ENCODE results near the gene UBR3.
A peak's percentile ranks its signal among the peaks of the same experiment; 100 is the strongest.
"Not testable (repeated sequence)": the region's sequence is repeated elsewhere in the genome, so short reads cannot be mapped to it uniquely, and the experiment has no call there.

UBR3 gene

GRCh38 chr2:169933124-169933711, 106.0 kb downstream of the UBR3 start:
- no peaks in the 10 kb centered on the region for H3K4me1 ChIP-seq (ENCODE audit: insufficient read depth, low read length, poor library complexity, severe bottlenecking)
- no peak overlapping the region for H3K4me3 ChIP-seq (ENCODE audit: low read length, poor library complexity, severe bottlenecking)
- no peaks in the 10 kb centered on the region for H4K20me1 ChIP-seq (ENCODE audit: insufficient read depth, low read length, poor library complexity, severe bottlenecking)
- H3K9me2 ChIP-seq (replicated peaks; ENCODE audit: low read depth, low read length): no peaks in the 10 kb centered on the region
- H3K27me3 ChIP-seq (ENCODE audit: insufficient read depth, low read length, poor library complexity, severe bottlenecking): no peaks in the 10 kb centered on the region
- TF ChIP-seq CTCF (conservative IDR thresholded peaks at IDR 0.05; ENCODE audit: low read length) (peak; percentile 88), EZH2phosphoT487 (IDR thresholded peaks at IDR 0.05; ENCODE audit: borderline replicate concordance) (no peak)
- H3K4me2 ChIP-seq (ENCODE audit: low read depth, low read length, poor library complexity, severe bottlenecking): no peak overlapping the region
- no peak overlapping the region for H2AFZ ChIP-seq (ENCODE audit: low read length)
- H3K9ac ChIP-seq (ENCODE audit: low read depth, low read length, poor library complexity, severe bottlenecking): no peak overlapping the region
- no peaks in the 10 kb centered on the region for H3K9me3 ChIP-seq (ENCODE audit: insufficient read depth, low read depth, low read length)
- H3K79me2 ChIP-seq (ENCODE audit: insufficient read depth, low read length): no peaks in the 10 kb centered on the region
- no peaks in the 10 kb centered on the region for H3K36me3 ChIP-seq (ENCODE audit: insufficient read depth, low read length)
- H3F3A ChIP-seq (ENCODE audit: low read depth): no peaks in the 10 kb centered on the region

- not testable (repeated sequence) for H3K4me1 ChIP-seq (ENCODE audit: insufficient read depth, low read length, poor library complexity, severe bottlenecking); H3K79me2 ChIP-seq (ENCODE audit: insufficient read depth, low read length); H3K4me3 ChIP-seq (ENCODE audit: low read length, poor library complexity, severe bottlenecking); H3K4me2 ChIP-seq (ENCODE audit: low read depth, low read length, poor library complexity, severe bottlenecking); H3F3A ChIP-seq (ENCODE audit: low read depth); H3K36me3 ChIP-seq (ENCODE audit: insufficient read depth, low read length); H2AFZ ChIP-seq (ENCODE audit: low read length); H4K20me1 ChIP-seq (ENCODE audit: insufficient read depth, low read length, poor library complexity, severe bottlenecking); H3K27me3 ChIP-seq (ENCODE audit: insufficient read depth, low read length, poor library complexity, severe bottlenecking); H3K9me2 ChIP-seq (replicated peaks; ENCODE audit: low read depth, low read length); H3K9me3 ChIP-seq (ENCODE audit: insufficient read depth, low read depth, low read length); H3K9ac ChIP-seq (ENCODE audit: low read depth, low read length, poor library complexity, severe bottlenecking)
Observed at GRCh38 chr2:169936652-169937051, 109.4 kb downstream of the UBR3 start.

- no peaks in the 10 kb centered on the region for H3K9me2 ChIP-seq (replicated peaks; ENCODE audit: low read depth, low read length)
- no peaks in the 10 kb centered on the region for H3K9me3 ChIP-seq (ENCODE audit: insufficient read depth, low read depth, low read length)
- H3K36me3 ChIP-seq (ENCODE audit: insufficient read depth, low read length): peaks cover 35% of the 10 kb centered on the region; the same call in 1 of the 2 replicates
- no peaks in the 10 kb centered on the region for H3F3A ChIP-seq (ENCODE audit: low read depth)
- H2AFZ ChIP-seq (ENCODE audit: low read length): no peak overlapping the region
- no peak overlapping the region for H3K4me2 ChIP-seq (ENCODE audit: low read depth, low read length, poor library complexity, severe bottlenecking)
- no peaks in the 10 kb centered on the region for H4K20me1 ChIP-seq (ENCODE audit: insufficient read depth, low read length, poor library complexity, severe bottlenecking)
- H3K79me2 ChIP-seq (ENCODE audit: insufficient read depth, low read length): no peaks in the 10 kb centered on the region
- no peaks in the 10 kb centered on the region for H3K4me1 ChIP-seq (ENCODE audit: insufficient read depth, low read length, poor library complexity, severe bottlenecking)
- no peaks in the 10 kb centered on the region for H3K27me3 ChIP-seq (ENCODE audit: insufficient read depth, low read length, poor library complexity, severe bottlenecking)
- TF ChIP-seq CTCF (conservative IDR thresholded peaks at IDR 0.05; ENCODE audit: low read length) (no peak), EZH2phosphoT487 (IDR thresholded peaks at IDR 0.05; ENCODE audit: borderline replicate concordance) (no peak)
- no peak overlapping the region for H3K4me3 ChIP-seq (ENCODE audit: low read length, poor library complexity, severe bottlenecking)
- H3K9ac ChIP-seq (ENCODE audit: low read depth, low read length, poor library complexity, severe bottlenecking): no peak overlapping the region
Observed at GRCh38 chr2:169945515-169945914, 118.3 kb downstream of the UBR3 start.

GRCh38 chr2:169946092-169946491, 118.8 kb downstream of the UBR3 start:
- H3K79me2 ChIP-seq (ENCODE audit: insufficient read depth, low read length): no peaks in the 10 kb centered on the region
- H4K20me1 ChIP-seq (ENCODE audit: insufficient read depth, low read length, poor library complexity, severe bottlenecking): no peaks in the 10 kb centered on the region
- no peak overlapping the region for H3K4me2 ChIP-seq (ENCODE audit: low read depth, low read length, poor library complexity, severe bottlenecking)
- H3K9ac ChIP-seq (ENCODE audit: low read depth, low read length, poor library complexity, severe bottlenecking): no peak overlapping the region
- H3K9me3 ChIP-seq (ENCODE audit: insufficient read depth, low read depth, low read length): no peaks in the 10 kb centered on the region
- no peak overlapping the region for H3K4me3 ChIP-seq (ENCODE audit: low read length, poor library complexity, severe bottlenecking)
- H3F3A ChIP-seq (ENCODE audit: low read depth): no peaks in the 10 kb centered on the region
- TF ChIP-seq CTCF (conservative IDR thresholded peaks at IDR 0.05; ENCODE audit: low read length) (no peak), EZH2phosphoT487 (IDR thresholded peaks at IDR 0.05; ENCODE audit: borderline replicate concordance) (no peak)
- H2AFZ ChIP-seq (ENCODE audit: low read length): no peak overlapping the region
- no peaks in the 10 kb centered on the region for H3K9me2 ChIP-seq (replicated peaks; ENCODE audit: low read depth, low read length)
- no peaks in the 10 kb centered on the region for H3K4me1 ChIP-seq (ENCODE audit: insufficient read depth, low read length, poor library complexity, severe bottlenecking)
- H3K27me3 ChIP-seq (ENCODE audit: insufficient read depth, low read length, poor library complexity, severe bottlenecking): no peaks in the 10 kb centered on the region
- peaks cover 35% of the 10 kb centered on the region; the same call in 1 of the 2 replicates for H3K36me3 ChIP-seq (ENCODE audit: insufficient read depth, low read length)

All from Loucy (cell line).